Fibroblast of skin of scalp (primary cell): ENCODE data around the gene HDAC4.

Source experiments
- DNase-seq: peaks from one replicate; pipeline ENCODE4 v3.0.0-alpha.2; 2013

HDAC4 gene

DNA sequence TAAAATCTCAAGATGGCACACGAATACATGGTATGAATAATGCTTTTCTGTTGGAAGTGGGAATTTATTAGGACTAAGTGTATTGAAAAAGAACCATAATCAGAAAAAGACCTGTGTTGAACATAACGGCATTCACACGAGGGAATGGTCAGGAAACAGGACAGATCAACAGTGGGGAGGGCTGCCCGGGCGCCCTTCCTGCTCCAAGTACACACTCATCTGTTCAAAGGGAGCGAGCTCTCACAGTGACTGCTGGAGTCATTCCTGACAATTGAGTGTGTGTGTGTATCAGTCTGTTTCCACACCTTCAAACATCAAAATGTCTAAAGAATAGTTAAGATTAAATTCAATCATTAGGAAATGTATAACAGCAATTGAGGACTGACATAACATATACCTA, 167.2 kb downstream of the HDAC4 start:
- no peak for DNase-seq

GRCh38 chr2:239232195-239232578, 168.6 kb downstream of the HDAC4 start:
- no peak for DNase-seq

DNA sequence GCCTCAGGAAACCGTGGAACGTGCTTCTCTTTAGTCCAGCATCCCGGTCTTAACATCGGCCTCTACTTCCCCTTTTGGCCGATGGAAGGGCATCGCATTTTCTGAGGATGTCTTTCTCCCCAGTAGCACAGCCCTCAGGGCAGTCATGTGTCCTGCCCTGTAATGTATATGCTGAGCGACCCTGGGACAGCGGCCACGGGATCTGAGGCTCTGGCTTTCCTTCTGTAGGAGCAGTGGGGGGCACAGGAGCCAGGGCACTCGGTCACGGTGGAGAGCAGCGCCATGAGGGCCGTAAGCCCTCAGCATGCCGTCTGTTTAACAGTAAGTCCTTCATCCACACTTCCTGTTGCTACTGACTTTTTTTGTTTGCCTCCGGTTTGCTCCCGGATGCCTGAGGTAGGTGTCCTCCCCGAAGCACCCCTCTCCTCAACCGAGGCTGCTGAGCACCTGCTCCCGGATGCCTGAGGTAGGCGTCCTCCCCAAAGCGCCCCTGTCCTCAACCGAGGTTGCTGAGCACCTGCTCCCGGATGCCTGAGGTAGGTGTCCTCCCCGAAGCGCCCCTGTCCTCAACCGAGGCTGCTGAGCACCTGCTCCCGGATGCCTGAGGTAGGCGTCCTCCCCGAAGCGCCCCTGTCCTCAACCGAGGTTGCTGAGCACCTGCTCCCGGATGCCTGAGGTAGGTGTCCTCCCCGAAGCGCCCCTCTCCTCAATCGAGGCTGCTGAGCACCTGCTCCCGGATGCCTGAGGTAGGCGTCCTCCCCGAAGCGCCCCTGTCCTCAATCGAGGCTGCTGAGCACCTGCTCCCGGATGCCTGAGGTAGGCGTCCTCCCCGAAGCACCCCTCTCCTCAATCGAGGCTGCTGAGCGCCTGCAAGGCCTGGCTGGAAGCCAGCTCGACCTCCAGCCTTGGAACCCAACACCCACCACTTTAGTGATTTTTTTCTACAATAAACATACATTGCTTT, 169.3 kb downstream of the HDAC4 start:
- no peak for DNase-seq

DNA sequence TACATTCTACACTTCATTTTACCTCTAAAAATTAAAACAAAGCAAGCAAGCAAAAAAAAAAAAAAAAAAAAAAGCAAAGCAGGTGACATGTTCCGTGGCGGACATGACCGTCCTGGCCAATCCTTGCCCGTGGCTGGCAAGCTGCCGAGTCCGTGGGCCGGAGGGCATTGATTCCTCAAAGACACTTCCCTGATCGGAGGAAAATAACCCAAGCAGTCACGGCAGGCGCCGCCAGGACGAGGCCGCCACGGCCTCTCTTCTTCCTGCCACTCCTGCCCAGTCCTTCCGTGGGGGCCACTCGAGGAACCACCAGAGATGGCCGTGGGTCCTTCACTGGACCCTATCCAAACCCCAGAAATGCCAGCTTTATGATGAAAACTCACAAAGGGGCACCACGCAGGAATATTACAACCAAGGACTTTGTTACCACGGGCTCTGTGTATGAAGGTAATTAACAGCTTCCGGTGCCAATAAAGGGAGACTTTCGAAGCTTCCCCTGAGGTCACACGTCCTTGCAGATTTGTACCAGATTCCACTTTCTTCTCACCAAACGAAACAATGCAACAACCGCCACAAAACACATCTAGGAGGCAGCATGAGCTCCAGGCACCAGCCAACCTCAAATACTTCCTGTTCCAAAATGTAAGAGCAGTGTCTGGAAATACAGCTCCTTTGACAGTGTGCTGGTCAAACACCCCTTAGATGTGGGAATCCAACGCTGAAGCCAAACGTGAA, 170.3 kb downstream of the HDAC4 start:
- DNase-seq: no peak

GRCh38 chr2:239229545-239230279, 171.1 kb downstream of the HDAC4 start:
- DNase-seq: no peak

DNA sequence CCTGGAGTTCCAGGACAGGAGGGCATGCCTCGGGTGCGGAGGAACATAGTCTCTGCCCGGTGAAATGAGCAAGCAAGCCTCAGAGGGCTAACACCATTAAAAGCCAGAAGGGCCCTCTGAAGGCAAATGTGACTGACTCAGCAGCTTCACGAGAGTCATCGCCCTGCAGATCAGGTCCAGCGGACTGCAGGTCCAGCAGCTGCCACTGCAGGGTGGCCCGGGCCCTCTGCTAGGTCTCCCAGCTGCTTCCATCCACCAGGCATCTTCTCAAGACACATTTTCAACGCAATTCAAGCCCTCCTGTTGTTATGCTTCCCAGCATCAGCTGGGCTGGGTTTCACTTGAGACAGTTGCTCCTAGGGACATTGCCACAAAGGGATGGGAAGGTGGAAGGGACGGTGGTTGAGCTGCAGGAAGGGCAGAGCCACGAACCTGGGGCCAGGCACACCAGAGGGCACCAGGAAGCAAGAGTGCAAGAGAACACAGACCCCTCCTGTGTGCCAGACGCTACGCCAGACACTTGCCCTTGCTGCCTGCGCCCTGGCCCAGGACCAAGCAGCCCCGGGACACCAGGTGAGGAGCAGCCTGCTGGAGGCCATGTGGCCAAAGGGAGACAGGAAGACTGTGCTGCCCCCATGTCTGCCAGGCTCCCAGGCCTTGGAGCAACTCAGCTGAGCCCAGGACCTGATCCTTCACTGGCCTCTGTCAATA, 173.0 kb downstream of the HDAC4 start:
- peak; percentile 38 for DNase-seq

DNA sequence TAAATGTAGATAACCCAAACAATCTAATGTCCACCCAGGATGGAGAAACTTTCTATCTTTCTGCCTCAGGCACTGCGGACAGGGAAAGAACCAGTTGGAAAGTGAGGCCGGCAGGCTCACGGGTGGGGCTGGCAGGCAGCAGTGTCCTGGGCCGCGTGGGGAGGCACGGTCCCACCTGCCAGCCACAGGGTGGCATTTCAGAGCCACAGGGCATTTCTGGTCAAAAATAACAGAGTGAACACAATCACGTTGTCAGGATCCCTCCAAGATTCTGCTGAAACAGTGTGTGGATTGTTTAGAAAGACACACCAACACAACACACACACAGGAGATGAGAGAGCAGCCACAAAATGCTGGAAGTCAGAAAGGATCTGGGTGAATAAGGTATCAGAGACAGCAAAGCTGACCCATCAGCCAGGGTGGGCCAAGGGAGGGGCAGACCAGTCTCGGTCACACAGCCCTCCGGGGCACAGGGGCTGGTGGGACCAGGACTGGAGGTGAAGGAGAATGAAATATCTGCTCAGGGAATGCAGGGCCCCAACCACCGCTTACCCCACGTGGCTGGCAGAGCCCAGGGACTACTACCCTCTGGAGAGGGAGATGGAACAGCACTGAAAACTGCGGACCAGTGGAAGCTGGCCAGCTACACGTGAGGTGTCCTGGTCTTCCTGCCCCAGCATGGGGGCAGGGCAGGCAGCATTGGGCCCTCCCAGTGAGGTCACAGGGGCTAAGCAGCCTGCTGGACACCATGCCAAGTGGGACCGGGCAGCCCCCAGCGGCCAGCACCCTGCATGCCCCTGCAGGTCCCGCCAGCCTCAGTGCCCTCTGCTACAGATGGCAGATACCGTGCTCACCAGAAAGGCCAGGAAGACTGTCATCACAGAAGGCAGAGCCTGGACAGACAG, 173.9 kb downstream of the HDAC4 start:
- peak; percentile 10 for DNase-seq

GRCh38 chr2:239225871-239226561, 174.8 kb downstream of the HDAC4 start:
- DNase-seq: peak; percentile 96

- no peak for DNase-seq
Measured at GRCh38 chr2:239225371-239225851, 175.4 kb downstream of the HDAC4 start.

DNA sequence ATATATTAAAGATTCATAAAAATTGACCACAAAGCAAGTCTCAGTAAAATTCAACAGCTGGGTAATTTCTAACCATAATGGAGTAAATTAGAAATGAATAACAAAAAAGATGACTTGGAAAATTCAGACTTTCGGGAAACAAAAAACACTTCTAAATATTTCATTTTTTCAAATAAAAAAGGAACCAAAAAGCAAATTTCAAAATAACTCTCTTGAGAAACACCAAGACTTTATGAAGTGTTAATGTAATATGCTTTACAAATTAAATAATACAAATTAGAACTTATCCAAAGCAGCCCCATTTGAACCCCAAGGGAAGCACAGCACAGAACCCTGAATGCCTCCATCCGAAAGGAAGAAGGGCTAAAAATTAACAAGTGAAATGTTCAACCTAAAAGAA, 175.9 kb downstream of the HDAC4 start:
- DNase-seq: no peak

DNA sequence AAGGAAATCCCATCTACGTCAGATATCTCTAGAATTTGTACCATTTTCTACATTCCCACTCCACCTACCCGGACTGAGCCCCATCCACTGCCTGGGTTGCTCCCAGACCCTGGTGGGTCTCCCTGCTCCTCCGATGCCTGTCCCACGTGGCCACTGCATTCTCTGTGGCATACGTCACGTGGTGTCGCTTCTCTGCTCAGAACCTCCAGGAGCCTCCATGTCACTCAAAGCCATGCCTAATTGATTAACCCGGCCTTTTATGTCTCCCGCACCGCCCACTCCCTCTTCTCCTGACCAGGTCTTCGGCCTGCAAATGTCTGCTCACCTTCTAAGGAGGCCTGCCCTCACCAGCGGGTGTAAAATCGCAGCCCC, 176.6 kb downstream of the HDAC4 start:
- DNase-seq: no peak

DNA sequence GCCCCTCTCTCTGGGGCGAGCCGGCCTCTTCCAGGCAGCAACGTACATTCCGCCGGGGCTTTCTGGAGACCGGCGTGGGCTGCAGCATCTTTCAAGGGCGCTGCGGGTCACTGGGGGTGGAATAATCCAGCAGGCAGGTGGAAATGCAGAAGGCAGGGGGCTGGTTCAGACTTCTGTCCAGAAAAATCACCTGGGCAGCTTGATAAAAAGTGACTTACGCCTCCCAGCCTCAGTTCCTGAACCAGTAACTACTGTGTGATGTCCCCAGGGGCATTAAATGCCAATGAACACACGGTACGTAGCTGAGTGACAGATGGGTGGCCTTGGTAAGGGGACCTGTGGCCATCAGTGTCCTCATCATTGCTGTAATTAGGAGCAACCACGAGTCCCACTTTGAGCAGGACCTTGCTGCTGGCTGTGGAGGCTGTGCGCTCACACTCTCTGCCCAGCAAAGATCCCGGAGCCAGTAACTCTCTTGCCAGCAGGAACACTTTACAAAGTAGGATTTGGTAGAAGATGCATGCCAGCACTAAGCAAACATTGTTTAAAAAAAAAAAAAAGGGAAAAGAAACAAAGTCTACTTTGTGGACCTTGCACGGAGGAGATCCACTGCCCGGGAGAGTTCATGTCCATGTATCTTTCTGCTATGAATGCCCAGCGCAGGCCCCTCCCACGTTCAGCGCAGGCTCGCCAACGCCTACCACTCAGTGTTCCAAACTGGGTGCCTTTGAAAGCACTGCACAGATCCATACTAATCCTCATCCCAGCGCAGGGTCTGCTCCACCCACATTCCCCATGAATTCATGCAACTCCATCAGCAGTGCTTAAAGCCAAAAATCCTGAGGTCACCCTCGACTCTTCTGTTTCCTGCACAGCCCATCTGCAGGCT, 177.3 kb downstream of the HDAC4 start:
- peak; percentile 76 for DNase-seq

DNA sequence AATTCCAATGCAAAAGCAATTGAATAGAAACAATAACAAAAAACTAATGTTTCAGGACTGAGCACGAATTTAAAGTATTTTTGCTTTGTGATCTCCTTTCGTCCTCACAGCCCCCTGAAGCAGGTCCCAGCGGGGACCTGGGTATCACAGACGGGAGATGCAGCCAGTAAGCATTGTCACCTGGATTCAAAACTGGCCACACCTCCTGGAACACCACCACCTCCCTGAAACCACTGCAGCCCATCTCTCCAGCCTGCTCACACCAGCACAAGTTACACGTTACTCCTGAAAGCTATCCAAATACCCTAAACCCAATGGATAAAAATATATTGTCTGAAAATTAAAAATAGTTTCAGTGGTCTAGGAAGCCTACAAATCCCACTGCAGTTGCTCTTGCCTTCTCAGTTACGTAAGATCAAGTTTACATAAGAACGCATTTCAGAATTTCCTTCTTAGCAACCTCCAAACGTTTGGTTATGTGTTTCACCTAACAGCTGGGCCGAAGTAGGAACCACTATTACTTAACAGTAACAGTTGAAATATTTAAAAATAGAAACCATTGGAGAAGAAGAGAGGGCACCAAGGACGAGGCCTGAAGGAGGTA, 178.0 kb downstream of the HDAC4 start:
- no peak for DNase-seq

DNA sequence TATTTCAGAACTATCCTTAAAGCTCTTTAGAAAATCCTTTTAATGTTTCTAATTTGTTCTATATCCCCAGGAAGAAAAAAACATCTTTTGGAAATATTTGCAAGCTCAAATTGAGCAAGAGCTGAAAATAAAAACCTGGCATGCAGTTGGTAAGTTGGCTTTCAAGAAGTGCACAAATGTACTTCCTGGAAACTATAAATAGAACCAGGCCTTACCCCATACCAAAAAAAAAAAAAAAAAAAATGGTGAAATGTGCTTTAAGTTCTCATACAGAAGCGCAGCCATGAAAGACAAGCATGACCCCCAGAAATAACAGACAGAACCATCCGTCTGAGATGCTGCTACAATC, 178.5 kb downstream of the HDAC4 start:
- DNase-seq: peak; percentile 52

GRCh38 chr2:239220981-239221396, 179.8 kb downstream of the HDAC4 start:
- no peak for DNase-seq

- DNase-seq: no peak
Measured at GRCh38 chr2:239220341-239220740, 180.5 kb downstream of the HDAC4 start.

DNA sequence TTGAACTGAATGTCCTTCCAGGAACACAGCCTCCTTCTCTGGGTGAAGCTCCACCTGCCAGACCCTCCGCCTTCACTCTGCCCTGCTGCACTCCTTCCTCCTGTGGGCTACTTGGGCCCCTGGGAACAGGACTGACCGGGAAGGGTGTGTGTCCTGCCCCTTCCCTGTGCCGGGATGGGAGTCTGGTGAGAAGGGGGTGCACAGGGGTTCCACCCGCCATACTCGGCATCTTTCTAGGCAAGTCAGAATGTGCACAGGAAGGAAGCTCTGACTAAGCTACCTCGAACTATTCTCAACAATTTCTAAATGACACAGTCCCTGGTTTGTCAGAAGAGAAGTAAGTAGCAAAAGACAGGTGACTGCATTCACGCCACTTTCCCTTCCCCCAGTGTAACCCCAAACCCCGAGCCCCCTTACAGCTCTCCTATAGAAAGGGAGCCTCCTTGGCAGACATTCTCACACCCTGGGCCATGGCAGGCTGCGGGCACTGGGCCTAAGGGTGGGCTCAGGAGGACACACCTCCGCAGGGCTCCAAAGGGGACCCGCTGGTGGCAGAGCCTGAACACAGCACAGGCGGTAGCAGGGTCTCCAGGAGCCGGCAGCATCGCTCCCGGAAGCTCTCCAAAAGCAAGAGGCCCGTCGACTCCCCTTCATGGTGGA, 184.1 kb downstream of the HDAC4 start:
- DNase-seq: no peak

DNA sequence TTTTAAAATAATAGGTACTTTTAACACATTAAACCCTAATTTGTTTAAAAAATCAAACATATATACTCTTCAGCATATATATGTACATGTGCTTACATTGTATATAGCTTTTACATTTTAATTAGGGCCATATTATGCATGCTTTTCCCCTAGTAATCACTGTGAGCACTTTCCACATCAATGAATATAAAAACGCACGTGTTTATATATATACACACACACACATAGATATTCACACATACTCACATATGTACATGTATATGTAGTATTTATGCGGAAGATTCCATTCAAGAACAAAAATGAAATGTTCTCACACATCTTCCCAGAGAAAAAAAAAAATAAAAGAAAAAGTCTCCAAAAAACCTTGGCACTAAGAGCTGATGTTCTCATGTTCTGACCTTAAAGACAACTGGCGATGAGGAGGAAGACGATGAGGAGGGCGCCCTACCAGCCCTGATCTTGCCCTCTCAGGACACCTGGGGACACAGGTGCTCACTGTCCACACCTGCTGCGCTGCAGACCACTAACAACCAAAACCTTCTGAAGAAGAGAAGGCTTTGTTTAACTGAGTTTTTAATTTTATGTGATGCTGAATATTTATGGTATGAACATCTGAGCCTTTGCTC, 184.7 kb downstream of the HDAC4 start:
- DNase-seq: no peak
